Ramos (cell line): ENCODE data around the gene CATSPERD.

Source experiments
- in situ Hi-C: fragments of 300-500 bp; cut with MboI; formaldehyde crosslinking; loops from one replicate; pipeline ENCODE4 v1.14.3; 2022; ENCODE audit warnings: low sequenced_read_pairs; ENCODE audit not compliant: unreplicated experiment

CATSPERD gene

GRCh38 chr19:5821521-5822180 lies 101.2 kb downstream of the CATSPERD start:
- in situ Hi-C loops, result no loop called here

GRCh38 chr19:5822181-5822844 lies 101.9 kb downstream of the CATSPERD start:
- in situ Hi-C loops, result no loop called here

GRCh38 chr19:5823579-5824281 lies 103.3 kb downstream of the CATSPERD start:
- in situ Hi-C loops, result no loop called here

- in situ Hi-C loops, result no loop called here
Observed at GRCh38 chr19:5824751-5825150, 104.3 kb downstream of the CATSPERD start.

- in situ Hi-C loops, result no loop called here
Observed at GRCh38 chr19:5825178-5825577, 104.7 kb downstream of the CATSPERD start.

GRCh38 chr19:5826531-5827341 lies 106.3 kb downstream of the CATSPERD start:
- in situ Hi-C loops, result no loop called here

- in situ Hi-C loops, result no loop called here
Observed at GRCh38 chr19:5827342-5827890, 107.0 kb downstream of the CATSPERD start.

- in situ Hi-C loops, result no loop called here
Observed at GRCh38 chr19:5827891-5828660, 107.6 kb downstream of the CATSPERD start.
